ENCODE measurements around the gene TAB3. TPM values are rescaled to one million over a fixed set of nuclear protein-coding genes. Genes with fewer than 3 reads are reported as not detected.

TAB3 gene
- total RNA-seq, 1 donor from 2014 or later, result 10.8 TPM

- FAIRE-seq (peak; percentile 50), DNase-seq (ENCODE audit: low read depth) (peak; percentile 73)
- Histone ChIP-seq H3K4me3 (ENCODE audit: low read depth, low read length) (no peak overlapping the region), H3K36me3 (ENCODE audit: control insufficient read depth, insufficient read depth, low read length) (no peaks in the 10 kb centered on the region), H3K27me3 (ENCODE audit: control insufficient read depth, insufficient read depth, low read length) (no peaks in the 10 kb centered on the region)
- TF ChIP-seq CTCF (IDR thresholded peaks at IDR 0.05; ENCODE audit: insufficient read depth, low read length, severe bottlenecking), result no peak
Observed at GRCh38 chrX:30893206-30893605, 4.2 kb upstream of the TAB3 start.

DNA sequence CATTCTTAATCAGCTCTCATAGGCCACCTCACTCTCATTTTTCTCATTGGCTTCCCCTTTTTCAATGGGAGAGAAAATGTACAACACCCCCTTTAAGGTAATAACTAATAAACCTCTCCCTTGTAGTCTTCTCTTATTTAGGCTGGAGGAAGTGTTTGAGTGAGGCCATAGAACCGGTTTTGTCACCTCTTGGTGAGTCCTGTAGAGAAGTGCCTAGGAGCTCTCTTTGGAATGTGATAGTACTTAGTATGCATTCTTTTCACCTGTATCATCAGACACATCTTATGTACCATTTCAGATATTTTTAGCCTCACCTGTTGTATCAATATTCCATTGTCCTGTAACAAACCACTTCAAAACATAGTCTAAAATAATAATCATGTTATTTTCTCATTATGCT is 3.5 kb upstream of the TAB3 start:
- no peak overlapping the region for H3K4me3 ChIP-seq (ENCODE audit: low read depth, low read length)
- FAIRE-seq (no peak), DNase-seq (ENCODE audit: low read depth) (peak; percentile 82)
- no peaks in the 10 kb centered on the region for H3K27me3 ChIP-seq (ENCODE audit: control insufficient read depth, insufficient read depth, low read length)
- no peak for TF ChIP-seq CTCF (IDR thresholded peaks at IDR 0.05; ENCODE audit: insufficient read depth, low read length, severe bottlenecking)
- no peaks in the 10 kb centered on the region for H3K36me3 ChIP-seq (ENCODE audit: control insufficient read depth, insufficient read depth, low read length)

DNA sequence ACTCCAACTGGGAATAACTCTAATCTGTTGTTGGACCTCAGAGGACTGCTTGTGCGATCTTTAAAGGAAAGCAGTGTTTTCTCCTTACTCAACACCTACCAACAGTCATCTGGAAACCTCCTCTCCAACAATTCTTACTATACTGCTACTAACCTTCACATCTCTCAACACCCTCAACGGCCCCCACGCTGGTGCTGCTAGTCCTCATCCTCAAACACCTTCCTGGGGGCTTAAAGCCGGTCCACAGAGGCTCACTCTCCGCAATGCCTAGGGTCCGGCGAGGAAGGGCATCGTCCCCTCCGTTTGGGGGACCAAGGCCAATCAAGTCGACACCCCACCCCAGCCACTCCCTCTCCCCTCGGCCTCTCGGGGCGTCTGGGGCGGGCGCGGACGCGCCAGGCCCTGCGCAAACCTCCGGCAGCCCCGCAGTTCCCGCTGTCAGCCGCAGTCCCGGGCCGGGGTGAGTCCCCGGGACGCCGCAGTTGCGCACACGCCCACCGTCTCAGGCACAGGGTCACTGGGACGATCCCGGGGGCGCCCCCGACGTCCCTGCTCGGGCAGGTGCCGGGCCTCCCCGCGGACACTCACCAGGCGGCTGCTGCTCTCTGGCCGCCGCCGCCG is 418 bp downstream of the TAB3 start:
- DNase-seq (ENCODE audit: low read depth), result no peak
- no peak for TF ChIP-seq CTCF (IDR thresholded peaks at IDR 0.05; ENCODE audit: insufficient read depth, low read length, severe bottlenecking)
- no peak for FAIRE-seq
- Histone ChIP-seq H3K27me3 (ENCODE audit: control insufficient read depth, insufficient read depth, low read length) (no peaks in the 10 kb centered on the region), H3K4me3 (ENCODE audit: low read depth, low read length) (peak overlapping the region; percentile 44), H3K36me3 (ENCODE audit: control insufficient read depth, insufficient read depth, low read length) (no peaks in the 10 kb centered on the region)

GRCh38 chrX:30887721-30888120 is 1.3 kb downstream of the TAB3 start:
- Histone ChIP-seq H3K36me3 (ENCODE audit: control insufficient read depth, insufficient read depth, low read length) (no peaks in the 10 kb centered on the region), H3K27me3 (ENCODE audit: control insufficient read depth, insufficient read depth, low read length) (no peaks in the 10 kb centered on the region), H3K4me3 (ENCODE audit: low read depth, low read length) (peak overlapping the region; percentile 44)
- FAIRE-seq (no peak), DNase-seq (ENCODE audit: low read depth) (no peak)
- no peak for TF ChIP-seq CTCF (IDR thresholded peaks at IDR 0.05; ENCODE audit: insufficient read depth, low read length, severe bottlenecking)

- no peak for FAIRE-seq
- no peak for TF ChIP-seq CTCF (IDR thresholded peaks at IDR 0.05; ENCODE audit: insufficient read depth, low read length, severe bottlenecking)
- no peaks in the 10 kb centered on the region for H3K36me3 ChIP-seq (ENCODE audit: control insufficient read depth, insufficient read depth, low read length)
- DNase-seq (ENCODE audit: low read depth), result no peak
- H3K4me3 ChIP-seq (ENCODE audit: low read depth, low read length), result no peak overlapping the region
- H3K27me3 ChIP-seq (ENCODE audit: control insufficient read depth, insufficient read depth, low read length), result no peaks in the 10 kb centered on the region
Observed at GRCh38 chrX:30887288-30887687, 1.8 kb downstream of the TAB3 start.

GRCh38 chrX:30885136-30885535 is 3.9 kb downstream of the TAB3 start:
- TF ChIP-seq CTCF (IDR thresholded peaks at IDR 0.05; ENCODE audit: insufficient read depth, low read length, severe bottlenecking), result no peak
- FAIRE-seq (no peak), DNase-seq (ENCODE audit: low read depth) (no peak)
- Histone ChIP-seq H3K4me3 (ENCODE audit: low read depth, low read length) (no peak overlapping the region), H3K36me3 (ENCODE audit: control insufficient read depth, insufficient read depth, low read length) (no peaks in the 10 kb centered on the region), H3K27me3 (ENCODE audit: control insufficient read depth, insufficient read depth, low read length) (no peaks in the 10 kb centered on the region)
